H1 (cell line): ENCODE results near the gene SNX13. TPM values are rescaled to one million over a fixed set of nuclear protein-coding genes. Genes with fewer than 3 reads are reported as not detected.

Experiments
- ASH2L ChIP-seq: fragments of 200-600, 300-600 bp; sonication (generic); IDR thresholded peaks from one replicate; pipeline ENCODE4 v1.7.1; 2017; ENCODE audit warnings: low read length
- CHD1 ChIP-seq: IDR thresholded peaks from 2 replicates; pipeline ENCODE4 v1.6.1; 2012; ENCODE audit warnings: low read depth, low read length, improper control_type of control experiment
- RXRA ChIP-seq: IDR thresholded peaks from 2 replicates; pipeline ENCODE4 v1.6.1; 2011; ENCODE audit warnings: low read depth, mild to moderate bottlenecking, low read length, moderate library complexity; ENCODE audit not compliant: insufficient read depth
- SRF ChIP-seq: IDR thresholded peaks from 2 replicates; pipeline ENCODE4 v1.6.1; 2011; ENCODE audit warnings: mild to moderate bottlenecking, low read depth, low read length, moderate library complexity
- polyA plus RNA-seq, 7 experiments: library from polyadenylated mRNA; depleted of rRNA in 3 of 7; stranded (reverse) in 5 of 7; unstranded in 2 of 7; fragments of >200 nt in 5 of 7; fragments of 200-250 nt in 2 of 7; gene quantifications; 1 replicate in 5 of 7; 2 replicates in 1 of 7; 4 replicates in 1 of 7; pipeline versions ENCODE4 v1.2.1 to v1.2.3, GENCODE V29; 2011 to 2013; ENCODE audit warnings: missing spikeins in 2 of 7, mixed read lengths in 2 of 7
- total RNA-seq: library from RNA; stranded (reverse); fragmentation: NEBNext Ultra II Directional; extraction: Animal tissue kit (Norgen Biotek cat#: 25700); gene quantifications from 2 replicates; pipeline ENCODE4 v1.2.1, GENCODE V29; 2021
- TF ChIP-seq, protein P1 (sequence below): fragments of 300-600 bp; sonication (generic); IDR thresholded peaks from 2 replicates; pipeline ENCODE4 v1.7.1; 2012; ENCODE audit warnings: low read length, moderate library complexity, mild to moderate bottlenecking, inconsistent platforms; ENCODE audit not compliant: insufficient replicate concordance

SNX13 gene
- total and polyA plus RNA-seq, 2 of the 8 experiments (the other 6 are each of a cell fraction or from before 2014, with no cell fraction given), result 5.5 to 27.4 TPM

DNA sequence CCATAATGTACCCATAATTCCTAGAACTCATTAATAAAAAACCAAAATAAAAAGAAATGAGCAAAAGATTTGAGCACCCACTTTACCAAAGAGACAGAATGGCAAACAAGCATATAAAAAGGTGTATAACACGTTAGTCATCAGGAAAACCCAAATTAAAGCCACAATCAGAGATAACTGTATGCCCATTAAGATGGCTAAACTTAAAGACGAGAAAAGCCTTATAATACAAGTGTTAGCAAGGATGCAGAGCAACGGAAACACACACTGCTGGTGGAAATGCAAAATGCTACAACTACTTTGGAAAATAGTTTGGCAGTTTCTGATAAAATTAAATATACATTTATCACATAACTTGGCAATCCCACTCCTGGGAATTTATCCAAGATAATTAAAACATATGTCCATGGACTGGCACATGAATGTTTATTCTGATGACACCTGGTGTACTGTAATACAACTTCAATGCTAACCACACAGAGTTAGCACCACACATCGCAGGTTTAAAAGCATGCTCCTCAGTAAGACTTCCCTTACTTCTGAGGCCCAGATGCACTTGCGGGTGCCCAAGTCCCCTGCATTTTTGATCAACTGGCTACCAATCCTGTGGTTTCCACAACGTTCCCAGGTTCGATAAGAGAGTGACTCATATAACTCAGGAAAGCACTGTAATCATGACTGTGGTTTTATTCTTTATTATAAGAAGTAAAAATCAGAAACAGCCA is 158.6 kb downstream of the SNX13 start (continued):
- TF ChIP-seq, protein P1, sequence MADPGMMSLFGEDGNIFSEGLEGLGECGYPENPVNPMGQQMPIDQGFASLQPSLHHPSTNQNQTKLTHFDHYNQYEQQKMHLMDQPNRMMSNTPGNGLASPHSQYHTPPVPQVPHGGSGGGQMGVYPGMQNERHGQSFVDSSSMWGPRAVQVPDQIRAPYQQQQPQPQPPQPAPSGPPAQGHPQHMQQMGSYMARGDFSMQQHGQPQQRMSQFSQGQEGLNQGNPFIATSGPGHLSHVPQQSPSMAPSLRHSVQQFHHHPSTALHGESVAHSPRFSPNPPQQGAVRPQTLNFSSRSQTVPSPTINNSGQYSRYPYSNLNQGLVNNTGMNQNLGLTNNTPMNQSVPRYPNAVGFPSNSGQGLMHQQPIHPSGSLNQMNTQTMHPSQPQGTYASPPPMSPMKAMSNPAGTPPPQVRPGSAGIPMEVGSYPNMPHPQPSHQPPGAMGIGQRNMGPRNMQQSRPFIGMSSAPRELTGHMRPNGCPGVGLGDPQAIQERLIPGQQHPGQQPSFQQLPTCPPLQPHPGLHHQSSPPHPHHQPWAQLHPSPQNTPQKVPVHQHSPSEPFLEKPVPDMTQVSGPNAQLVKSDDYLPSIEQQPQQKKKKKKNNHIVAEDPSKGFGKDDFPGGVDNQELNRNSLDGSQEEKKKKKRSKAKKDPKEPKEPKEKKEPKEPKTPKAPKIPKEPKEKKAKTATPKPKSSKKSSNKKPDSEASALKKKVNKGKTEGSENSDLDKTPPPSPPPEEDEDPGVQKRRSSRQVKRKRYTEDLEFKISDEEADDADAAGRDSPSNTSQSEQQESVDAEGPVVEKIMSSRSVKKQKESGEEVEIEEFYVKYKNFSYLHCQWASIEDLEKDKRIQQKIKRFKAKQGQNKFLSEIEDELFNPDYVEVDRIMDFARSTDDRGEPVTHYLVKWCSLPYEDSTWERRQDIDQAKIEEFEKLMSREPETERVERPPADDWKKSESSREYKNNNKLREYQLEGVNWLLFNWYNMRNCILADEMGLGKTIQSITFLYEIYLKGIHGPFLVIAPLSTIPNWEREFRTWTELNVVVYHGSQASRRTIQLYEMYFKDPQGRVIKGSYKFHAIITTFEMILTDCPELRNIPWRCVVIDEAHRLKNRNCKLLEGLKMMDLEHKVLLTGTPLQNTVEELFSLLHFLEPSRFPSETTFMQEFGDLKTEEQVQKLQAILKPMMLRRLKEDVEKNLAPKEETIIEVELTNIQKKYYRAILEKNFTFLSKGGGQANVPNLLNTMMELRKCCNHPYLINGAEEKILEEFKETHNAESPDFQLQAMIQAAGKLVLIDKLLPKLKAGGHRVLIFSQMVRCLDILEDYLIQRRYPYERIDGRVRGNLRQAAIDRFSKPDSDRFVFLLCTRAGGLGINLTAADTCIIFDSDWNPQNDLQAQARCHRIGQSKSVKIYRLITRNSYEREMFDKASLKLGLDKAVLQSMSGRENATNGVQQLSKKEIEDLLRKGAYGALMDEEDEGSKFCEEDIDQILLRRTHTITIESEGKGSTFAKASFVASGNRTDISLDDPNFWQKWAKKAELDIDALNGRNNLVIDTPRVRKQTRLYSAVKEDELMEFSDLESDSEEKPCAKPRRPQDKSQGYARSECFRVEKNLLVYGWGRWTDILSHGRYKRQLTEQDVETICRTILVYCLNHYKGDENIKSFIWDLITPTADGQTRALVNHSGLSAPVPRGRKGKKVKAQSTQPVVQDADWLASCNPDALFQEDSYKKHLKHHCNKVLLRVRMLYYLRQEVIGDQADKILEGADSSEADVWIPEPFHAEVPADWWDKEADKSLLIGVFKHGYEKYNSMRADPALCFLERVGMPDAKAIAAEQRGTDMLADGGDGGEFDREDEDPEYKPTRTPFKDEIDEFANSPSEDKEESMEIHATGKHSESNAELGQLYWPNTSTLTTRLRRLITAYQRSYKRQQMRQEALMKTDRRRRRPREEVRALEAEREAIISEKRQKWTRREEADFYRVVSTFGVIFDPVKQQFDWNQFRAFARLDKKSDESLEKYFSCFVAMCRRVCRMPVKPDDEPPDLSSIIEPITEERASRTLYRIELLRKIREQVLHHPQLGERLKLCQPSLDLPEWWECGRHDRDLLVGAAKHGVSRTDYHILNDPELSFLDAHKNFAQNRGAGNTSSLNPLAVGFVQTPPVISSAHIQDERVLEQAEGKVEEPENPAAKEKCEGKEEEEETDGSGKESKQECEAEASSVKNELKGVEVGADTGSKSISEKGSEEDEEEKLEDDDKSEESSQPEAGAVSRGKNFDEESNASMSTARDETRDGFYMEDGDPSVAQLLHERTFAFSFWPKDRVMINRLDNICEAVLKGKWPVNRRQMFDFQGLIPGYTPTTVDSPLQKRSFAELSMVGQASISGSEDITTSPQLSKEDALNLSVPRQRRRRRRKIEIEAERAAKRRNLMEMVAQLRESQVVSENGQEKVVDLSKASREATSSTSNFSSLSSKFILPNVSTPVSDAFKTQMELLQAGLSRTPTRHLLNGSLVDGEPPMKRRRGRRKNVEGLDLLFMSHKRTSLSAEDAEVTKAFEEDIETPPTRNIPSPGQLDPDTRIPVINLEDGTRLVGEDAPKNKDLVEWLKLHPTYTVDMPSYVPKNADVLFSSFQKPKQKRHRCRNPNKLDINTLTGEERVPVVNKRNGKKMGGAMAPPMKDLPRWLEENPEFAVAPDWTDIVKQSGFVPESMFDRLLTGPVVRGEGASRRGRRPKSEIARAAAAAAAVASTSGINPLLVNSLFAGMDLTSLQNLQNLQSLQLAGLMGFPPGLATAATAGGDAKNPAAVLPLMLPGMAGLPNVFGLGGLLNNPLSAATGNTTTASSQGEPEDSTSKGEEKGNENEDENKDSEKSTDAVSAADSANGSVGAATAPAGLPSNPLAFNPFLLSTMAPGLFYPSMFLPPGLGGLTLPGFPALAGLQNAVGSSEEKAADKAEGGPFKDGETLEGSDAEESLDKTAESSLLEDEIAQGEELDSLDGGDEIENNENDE, result no peak
- no peak for TF ChIP-seq SRF
- no peak for TF ChIP-seq ASH2L
- TF ChIP-seq RXRA, result no peak
- TF ChIP-seq CHD1, result no peak
